Choroid plexus epithelial cell (primary cell): Measurements from ENCODE around the gene BCR.

ENCODE experiments used
- DNase-seq: peaks from one replicate; pipeline ENCODE4 v3.0.0-alpha.2; 2010; ENCODE audit warnings: low read depth
- H3K4me3 ChIP-seq: 2 replicates; pipeline ENCODE4 v1.5.1; 2011; ENCODE audit warnings: low read depth, mild to moderate bottlenecking, control low read depth, low read length, moderate library complexity
- TF ChIP-seq, protein P1 (sequence below): conservative IDR thresholded peaks from 2 replicates; pipeline ENCODE4 v1.5.1; 2011; ENCODE audit warnings: low read depth, mild to moderate bottlenecking, control low read depth, inconsistent platforms, low read length, moderate library complexity

BCR gene

DNA sequence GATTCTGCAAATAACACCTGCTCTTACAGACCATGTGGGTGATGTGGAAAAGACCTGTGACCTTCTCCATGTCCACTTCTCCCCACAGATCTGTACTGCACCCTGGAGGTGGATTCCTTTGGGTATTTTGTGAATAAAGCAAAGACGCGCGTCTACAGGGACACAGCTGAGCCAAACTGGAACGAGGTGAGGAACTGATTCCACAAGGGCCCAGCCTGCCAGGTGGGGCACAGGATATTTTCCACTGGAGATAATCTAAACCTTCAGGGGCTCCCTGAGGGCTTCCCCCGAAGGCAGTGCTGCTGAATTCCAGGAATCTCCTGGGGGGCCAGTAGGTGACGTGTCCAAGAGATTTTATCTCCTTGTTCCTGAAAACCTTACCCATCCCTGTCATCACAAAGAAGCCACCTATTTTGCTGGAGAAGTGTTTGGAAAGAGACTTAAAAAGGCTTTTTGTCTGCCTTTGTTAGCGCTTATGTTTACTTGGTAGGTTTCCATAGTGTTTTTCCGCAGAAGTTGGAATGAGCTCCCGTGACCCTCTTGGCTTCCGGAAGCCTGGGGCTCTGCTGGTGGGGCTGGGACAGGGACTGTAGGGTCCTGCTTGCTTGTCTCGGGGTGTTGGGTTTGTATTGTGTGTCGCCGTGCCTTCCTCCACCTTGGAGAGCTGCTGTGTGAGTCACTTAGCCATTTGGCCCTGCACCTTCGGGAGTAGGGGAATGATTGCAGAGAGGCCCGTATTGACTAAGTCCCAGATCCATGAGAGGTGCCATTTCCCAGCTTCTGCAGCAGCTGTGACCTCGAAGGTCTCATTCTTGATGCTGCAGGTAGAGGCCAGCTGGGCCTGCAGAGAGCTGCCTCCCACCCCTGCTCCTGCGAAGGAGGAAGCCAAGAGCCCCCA lies 112.4 kb downstream of the BCR start:
- no peak overlapping the region for H3K4me3 ChIP-seq
- no peak for DNase-seq
- TF ChIP-seq, protein P1, sequence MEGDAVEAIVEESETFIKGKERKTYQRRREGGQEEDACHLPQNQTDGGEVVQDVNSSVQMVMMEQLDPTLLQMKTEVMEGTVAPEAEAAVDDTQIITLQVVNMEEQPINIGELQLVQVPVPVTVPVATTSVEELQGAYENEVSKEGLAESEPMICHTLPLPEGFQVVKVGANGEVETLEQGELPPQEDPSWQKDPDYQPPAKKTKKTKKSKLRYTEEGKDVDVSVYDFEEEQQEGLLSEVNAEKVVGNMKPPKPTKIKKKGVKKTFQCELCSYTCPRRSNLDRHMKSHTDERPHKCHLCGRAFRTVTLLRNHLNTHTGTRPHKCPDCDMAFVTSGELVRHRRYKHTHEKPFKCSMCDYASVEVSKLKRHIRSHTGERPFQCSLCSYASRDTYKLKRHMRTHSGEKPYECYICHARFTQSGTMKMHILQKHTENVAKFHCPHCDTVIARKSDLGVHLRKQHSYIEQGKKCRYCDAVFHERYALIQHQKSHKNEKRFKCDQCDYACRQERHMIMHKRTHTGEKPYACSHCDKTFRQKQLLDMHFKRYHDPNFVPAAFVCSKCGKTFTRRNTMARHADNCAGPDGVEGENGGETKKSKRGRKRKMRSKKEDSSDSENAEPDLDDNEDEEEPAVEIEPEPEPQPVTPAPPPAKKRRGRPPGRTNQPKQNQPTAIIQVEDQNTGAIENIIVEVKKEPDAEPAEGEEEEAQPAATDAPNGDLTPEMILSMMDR, result no peak

DNA sequence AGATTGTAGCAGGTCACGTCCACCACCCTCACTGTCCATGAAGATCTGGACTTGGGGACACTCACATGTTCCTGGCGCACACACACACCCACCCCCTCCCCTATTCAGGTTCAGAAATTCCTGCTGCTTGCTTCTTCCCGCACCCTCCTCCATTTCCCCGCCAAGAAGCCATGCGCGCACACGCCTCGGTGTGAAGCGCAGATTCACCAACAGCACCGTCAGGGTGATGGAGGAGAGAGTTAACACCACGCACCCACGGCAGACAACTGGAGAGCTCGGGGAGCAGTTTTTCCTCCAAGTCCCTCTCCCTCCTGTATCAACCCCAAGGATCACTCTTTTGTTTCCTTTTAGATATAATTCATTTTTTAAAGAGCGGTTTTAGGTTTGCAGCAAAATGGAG lies 113.4 kb downstream of the BCR start:
- no peak for DNase-seq
- no peak overlapping the region for H3K4me3 ChIP-seq
- TF ChIP-seq, protein P1, result no peak

DNA sequence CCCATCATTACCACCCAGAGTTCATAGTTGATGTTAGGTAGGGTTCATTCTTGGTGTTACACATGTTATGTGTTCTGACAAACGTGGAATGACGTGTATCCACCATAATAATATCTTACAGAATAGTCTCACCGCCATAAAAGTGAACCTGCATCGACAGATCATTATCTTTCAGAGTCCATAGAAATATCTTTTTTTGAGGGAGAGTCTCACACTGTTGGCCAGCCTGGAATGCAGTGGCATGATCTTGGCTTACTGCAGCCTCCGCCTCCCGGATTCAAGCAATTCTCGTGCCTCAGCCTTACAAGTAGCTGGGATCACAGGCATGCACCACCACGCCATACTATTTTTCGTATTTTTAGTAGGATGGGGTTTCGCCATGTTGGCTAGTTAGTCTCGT lies 113.9 kb downstream of the BCR start:
- no peak overlapping the region for H3K4me3 ChIP-seq
- TF ChIP-seq, protein P1, result no peak
- no peak for DNase-seq

DNA sequence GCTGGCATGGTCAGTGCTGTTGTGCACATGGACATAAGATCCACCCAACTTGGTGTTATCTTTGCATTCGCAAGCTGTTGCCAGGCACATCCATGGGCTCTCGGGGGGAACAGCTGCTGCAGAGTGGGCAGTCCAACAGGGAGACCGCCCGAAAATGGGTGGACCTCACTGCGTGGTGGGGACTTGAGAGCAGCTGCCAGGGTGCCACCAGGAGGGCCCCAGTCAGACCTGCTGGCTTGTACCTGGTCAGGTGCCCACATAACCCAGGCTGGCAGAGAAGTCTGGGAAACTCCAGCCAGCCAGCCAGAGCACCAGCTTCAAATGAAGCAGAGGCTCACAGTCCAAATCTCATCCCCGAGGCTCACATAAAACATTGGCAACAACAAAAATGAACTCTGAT lies 120.2 kb downstream of the BCR start:
- no peak overlapping the region for H3K4me3 ChIP-seq
- DNase-seq, result no peak
- TF ChIP-seq, protein P1, result no peak

DNA sequence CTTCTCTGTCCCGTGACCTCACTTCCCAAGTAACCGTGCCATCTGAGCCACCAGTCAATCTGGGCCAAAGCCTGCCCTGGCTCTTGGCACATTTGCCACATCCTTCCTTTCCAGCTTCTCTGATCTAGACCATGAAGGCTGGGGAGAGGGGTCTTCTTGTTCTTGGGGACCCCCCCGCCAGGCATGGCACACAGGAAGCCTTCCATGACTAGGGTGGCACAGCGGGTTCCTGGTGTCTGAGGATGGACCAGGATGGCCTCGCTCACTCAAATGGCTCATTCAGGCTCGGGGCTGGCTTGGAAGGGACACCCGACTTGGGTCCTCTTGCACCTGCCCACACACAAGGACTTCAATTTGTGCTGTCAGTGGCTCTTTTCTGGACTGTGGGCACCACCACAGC lies 121.3 kb downstream of the BCR start:
- no peak overlapping the region for H3K4me3 ChIP-seq
- TF ChIP-seq, protein P1, result no peak
- DNase-seq, result no peak

DNA sequence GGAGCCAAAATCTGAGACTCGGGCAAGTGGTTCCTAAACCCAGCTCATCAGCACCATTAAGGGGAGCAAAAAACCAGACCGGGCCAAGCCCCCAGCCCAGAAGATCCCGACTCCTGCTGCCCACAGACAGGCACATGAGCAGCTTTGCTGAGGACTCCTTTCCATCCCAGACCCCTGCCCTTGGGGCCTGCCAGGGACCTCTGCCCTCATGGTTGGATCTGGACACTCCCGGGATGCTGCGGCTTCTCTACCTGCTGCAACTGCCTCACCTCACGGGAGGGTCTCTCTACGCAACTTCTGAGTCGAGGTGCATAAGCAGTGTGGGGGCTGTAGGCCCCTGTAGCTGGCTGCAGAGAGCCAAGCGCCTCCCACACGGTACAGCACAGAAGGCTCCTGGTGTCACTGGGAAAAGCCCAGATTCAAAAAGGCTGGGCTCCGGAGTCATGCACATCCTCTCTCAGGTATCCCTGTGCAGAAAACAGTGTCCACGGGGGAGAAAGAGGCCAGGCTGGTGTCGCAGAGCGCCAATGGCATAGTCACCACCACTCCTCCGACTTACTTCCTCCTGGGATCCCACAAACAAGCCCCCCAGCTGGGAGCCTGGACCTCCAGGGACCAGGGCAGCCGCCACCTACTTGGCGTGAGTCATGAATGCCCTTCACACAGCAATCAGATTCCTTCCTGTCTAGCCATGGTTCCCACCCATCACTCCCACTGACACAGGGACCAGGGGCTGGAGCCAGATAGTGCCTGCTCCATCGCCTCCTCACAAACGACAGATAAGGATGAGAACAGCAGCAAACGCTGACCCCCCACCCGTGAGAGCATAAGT lies 122.1 kb downstream of the BCR start:
- TF ChIP-seq, protein P1, result no peak
- peak; percentile 34 for DNase-seq

More for the DNA sequence above, 122.1 kb downstream of the BCR start:
- H3K4me3 ChIP-seq, result no peak overlapping the region
